Thyroid gland (tissue), 4 donors: ENCODE data around the gene DCP2. TPM values are rescaled to one million over a fixed set of nuclear protein-coding genes. Genes with fewer than 3 reads are reported as not detected.

Source experiments
- DNase-seq, 2 donors: peaks; one replicate each; pipeline ENCODE4 v3.0.0-alpha.2; 2019
- H3K27ac ChIP-seq, 3 donors: fragments of 200-600 bp; sonication (generic); 1 replicate in 2 of 3; 2 replicates in 1 of 3; pipeline ENCODE4 v1.5.1; 2016 to 2019; ENCODE audit warnings: mild to moderate bottlenecking in 1 of 3, moderate library complexity in 1 of 3
- H3K27me3 ChIP-seq: fragments of 200-600 bp; sonication (generic); one replicate; pipeline ENCODE4 v1.5.1; 2019
- H3K36me3 ChIP-seq, 2 donors: fragments of 200-600 bp; sonication (generic); one replicate each; pipeline ENCODE4 v1.5.1; 2016 to 2019
- H3K4me1 ChIP-seq, 2 donors: fragments of 200-600 bp; sonication (generic); one replicate each; pipeline ENCODE4 v1.5.1; 2017 to 2019
- H3K4me3 ChIP-seq, 3 donors: fragments of 200-600 bp; sonication (generic); replicated peaks in 1 of 3; 1 replicate in 2 of 3; 2 replicates in 1 of 3; pipeline ENCODE4 v1.5.1; 2016; ENCODE audit warnings: mild to moderate bottlenecking in 1 of 3
- H3K9me3 ChIP-seq: fragments of 200-600 bp; sonication (generic); one replicate; pipeline ENCODE4 v1.5.1; 2017
- POLR2A ChIP-seq, 2 donors: fragments of 450-650 bp; IDR thresholded peaks; one replicate each; pipeline ENCODE4 v1.6.1; 2017; ENCODE audit warnings: antibody characterized with exemption in 2 of 2, mild to moderate bottlenecking in 2 of 2, moderate library complexity in 1 of 2
- WGBS, 2 donors: methylation state at CpG; one replicate each; pipeline ENCODE4 v1.1.5; 2017; 5-methylcytosine and 5-hydroxymethylcytosine counted together
- intact Hi-C: fragments of 100-400 bp; cut with DNase I; formaldehyde crosslinking; loops from one replicate; pipeline ENCODE4 v1.15.1; 2023
- total RNA-seq, 4 donors: library from RNA; depleted of rRNA; stranded (reverse); fragments of >200 nt; gene quantifications; one replicate each; pipeline ENCODE4 v1.2.3, GENCODE V29; 2016
- TF ChIP-seq, protein P1 (sequence below), 6 experiments: fragments of 200-600 bp in 3 of 6; fragments of 450-650 bp in 3 of 6; sonication (generic) in 3 of 6; IDR thresholded peaks; one replicate each; pipeline ENCODE4 v1.5.1; 2016 to 2019; ENCODE audit warnings: antibody characterized with exemption in 6 of 6, mild to moderate bottlenecking in 2 of 6, inconsistent platforms in 1 of 6, moderate library complexity in 1 of 6

DCP2 gene
- total RNA-seq, 4 donors from 2014 or later = 26.2 to 34.5 (median 27.5) TPM

DNA sequence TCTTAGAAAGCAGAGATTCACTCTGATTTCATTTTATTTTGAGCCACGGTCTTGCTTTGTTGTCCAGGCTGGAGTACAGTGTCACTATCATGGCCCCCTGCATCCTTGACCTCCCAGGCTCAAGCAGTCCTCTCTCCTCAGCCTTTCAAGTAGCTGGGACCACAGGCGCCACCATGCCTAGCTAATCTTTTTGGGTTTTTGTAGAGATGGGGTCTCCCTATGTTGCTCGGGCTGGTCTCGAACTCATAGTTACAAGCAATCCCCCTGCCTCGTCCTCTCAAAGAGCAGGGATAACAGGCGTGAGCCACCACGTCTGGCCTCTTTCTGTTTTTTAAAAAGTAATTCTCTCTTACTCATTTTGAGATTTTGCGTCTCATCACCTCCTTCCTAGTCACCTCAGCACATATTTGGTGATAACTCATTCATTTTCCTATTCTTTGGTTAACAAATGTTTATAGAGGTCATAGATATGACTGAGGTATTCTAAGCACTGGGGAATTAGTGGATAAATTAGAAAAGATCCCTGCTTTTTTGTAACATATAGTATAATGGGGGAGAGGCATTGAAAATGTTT, 10.8 kb upstream of the DCP2 start:
- H3K27ac ChIP-seq = no peak overlapping the region
- no peaks in the 10 kb centered on the region for H3K9me3 ChIP-seq
- H3K36me3 ChIP-seq = no peaks in the 10 kb centered on the region
- intact Hi-C loops = no loop called here
- no peaks in the 10 kb centered on the region for H3K27me3 ChIP-seq
- no peaks in the 10 kb centered on the region for H3K4me1 ChIP-seq
- TF ChIP-seq, protein P1, sequence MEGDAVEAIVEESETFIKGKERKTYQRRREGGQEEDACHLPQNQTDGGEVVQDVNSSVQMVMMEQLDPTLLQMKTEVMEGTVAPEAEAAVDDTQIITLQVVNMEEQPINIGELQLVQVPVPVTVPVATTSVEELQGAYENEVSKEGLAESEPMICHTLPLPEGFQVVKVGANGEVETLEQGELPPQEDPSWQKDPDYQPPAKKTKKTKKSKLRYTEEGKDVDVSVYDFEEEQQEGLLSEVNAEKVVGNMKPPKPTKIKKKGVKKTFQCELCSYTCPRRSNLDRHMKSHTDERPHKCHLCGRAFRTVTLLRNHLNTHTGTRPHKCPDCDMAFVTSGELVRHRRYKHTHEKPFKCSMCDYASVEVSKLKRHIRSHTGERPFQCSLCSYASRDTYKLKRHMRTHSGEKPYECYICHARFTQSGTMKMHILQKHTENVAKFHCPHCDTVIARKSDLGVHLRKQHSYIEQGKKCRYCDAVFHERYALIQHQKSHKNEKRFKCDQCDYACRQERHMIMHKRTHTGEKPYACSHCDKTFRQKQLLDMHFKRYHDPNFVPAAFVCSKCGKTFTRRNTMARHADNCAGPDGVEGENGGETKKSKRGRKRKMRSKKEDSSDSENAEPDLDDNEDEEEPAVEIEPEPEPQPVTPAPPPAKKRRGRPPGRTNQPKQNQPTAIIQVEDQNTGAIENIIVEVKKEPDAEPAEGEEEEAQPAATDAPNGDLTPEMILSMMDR (IDR thresholded peaks at IDR 0.05) = no peak
- no peak for TF ChIP-seq POLR2A (IDR thresholded peaks at IDR 0.05)
- no peak for DNase-seq
- 89 to 93% methylated on average over 8 of the region's 8 CpGs for WGBS, 2 donors
- no peak overlapping the region for H3K4me3 ChIP-seq

DNA sequence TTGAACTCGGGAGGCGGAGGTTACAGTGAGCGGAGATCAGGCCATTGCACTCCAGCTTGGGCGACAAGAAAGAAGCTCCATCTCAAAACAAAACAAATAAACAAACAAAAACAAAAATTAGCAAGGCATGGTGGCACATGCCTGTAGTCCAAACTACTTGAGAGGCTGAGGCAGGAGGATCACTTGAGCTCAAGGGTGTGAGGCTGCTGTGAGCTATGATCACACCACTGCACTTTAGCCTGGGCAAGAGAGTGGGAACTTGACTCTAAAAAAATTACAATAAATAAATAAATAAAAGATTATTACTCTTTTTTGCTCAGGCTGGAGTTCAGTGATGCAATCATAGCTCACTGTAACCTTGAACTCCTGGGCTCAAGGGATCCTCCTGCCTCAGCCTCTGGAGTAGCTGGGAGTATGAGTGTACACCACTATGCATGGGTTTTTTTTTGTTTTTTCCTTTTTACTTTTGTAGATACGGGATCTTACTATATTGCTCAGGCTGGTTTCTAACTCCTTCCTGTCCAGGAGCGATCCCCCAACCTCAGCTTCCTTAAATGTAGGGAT, 9.0 kb upstream of the DCP2 start:
- TF ChIP-seq, protein P1 (IDR thresholded peaks at IDR 0.05) = no peak
- no peak for TF ChIP-seq POLR2A (IDR thresholded peaks at IDR 0.05)
- Histone ChIP-seq H3K27ac (no peak overlapping the region), H3K36me3 (no peaks in the 10 kb centered on the region), H3K9me3 (no peaks in the 10 kb centered on the region), H3K4me1 (no peaks in the 10 kb centered on the region), H3K27me3 (no peaks in the 10 kb centered on the region), H3K4me3 (no peak overlapping the region)
- intact Hi-C loops = no loop called here
- no peak for DNase-seq
- 93 to 94% methylated on average over 6 of the region's 6 CpGs for WGBS, 2 donors

DNA sequence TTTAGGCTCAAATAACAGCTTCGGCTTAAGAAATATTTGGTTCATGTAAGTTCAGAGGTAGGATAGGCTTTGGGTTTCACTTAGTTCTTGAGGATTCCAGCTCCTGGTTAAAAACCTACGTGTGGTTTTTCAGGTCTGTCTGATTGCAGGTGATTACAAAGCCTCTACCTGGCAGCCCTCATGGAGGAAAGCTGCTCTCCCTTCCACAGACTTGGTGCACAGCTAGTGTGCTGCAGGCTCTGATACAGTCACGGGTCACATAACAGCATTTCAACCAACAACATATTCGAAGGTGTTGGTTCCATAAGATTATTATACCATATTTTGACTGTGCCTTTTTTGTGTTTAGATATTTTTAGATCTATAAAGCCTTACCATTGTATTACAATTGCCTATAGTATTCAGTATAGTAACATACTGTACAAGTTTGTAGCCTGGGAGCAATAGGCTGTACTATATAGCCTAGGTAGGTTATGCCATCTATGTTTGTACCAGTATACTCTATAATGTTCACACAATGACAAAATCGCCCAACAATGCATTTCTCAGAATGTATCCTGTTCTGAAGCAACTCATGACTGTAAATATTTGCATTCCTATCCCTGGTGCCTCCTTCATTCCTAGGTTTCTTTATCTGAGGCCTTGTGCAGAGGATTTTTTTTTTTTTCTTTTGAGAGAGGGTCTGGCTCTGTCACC, 8.0 kb upstream of the DCP2 start:
- WGBS, 2 donors = 81 to 90% methylated on average over 5 of the region's 5 CpGs
- intact Hi-C loops = no loop called here
- no peak overlapping the region for H3K27ac ChIP-seq
- H3K4me3 ChIP-seq = no peak overlapping the region
- no peaks in the 10 kb centered on the region for H3K9me3 ChIP-seq
- no peaks in the 10 kb centered on the region for H3K36me3 ChIP-seq
- no peak for TF ChIP-seq POLR2A (IDR thresholded peaks at IDR 0.05)
- TF ChIP-seq, protein P1 (IDR thresholded peaks at IDR 0.05) = no peak
- H3K4me1 ChIP-seq = no peaks in the 10 kb centered on the region
- no peaks in the 10 kb centered on the region for H3K27me3 ChIP-seq
- no peak for DNase-seq

DNA sequence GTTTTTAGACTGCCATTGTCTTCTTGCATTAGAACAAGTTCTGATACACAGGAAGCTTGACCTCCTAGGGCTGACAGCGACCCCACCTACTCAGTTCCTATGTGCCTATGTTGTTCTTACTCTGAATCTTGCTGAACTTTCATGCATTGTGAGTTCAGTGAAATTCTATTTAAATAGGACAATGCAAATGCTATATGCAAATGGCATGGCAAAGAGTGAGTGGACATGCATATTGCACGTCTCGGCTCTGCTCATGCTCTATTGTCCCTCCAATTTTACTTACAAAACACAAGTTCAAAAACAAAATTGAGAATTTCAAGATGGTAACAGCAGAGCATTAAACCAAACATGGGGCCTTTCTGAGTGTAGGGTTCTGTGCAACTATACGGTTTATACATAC, 5.3 kb upstream of the DCP2 start:
- peaks cover 3 to 4% of the 10 kb centered on the region in 2 donors for H3K4me1 ChIP-seq
- H3K36me3 ChIP-seq = no peaks in the 10 kb centered on the region
- WGBS, 2 donors = 90 to 91% methylated on average over 4 of the region's 4 CpGs
- no peaks in the 10 kb centered on the region for H3K27me3 ChIP-seq
- DNase-seq = no peak
- intact Hi-C loops = no loop called here
- H3K4me3 ChIP-seq = no peak overlapping the region
- H3K9me3 ChIP-seq = no peaks in the 10 kb centered on the region
- TF ChIP-seq POLR2A (IDR thresholded peaks at IDR 0.05) = no peak
- TF ChIP-seq, protein P1 (IDR thresholded peaks at IDR 0.05) = no peak
- no peak overlapping the region for H3K27ac ChIP-seq

DNA sequence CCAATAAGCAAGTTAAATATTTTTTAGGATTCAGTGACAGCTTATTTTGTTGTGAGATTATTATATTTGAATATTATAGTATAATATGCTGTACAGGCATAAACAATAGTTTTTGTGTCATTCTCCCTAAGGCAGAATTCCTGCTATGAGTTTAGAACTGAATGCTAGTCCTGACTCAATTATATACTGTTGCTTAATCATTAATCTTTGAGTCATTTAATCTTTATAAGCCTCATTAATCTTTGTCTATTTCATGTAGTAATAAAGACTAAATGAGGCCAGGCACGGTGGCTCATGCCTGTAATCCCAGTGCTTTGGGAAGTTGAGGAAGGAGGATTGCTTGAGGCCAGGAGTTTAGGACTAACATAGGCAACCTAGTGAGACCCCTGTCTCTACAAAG, 3.6 kb upstream of the DCP2 start:
- Histone ChIP-seq H3K4me1 (peaks cover 3 to 5% of the 10 kb centered on the region in 2 donors), H3K27ac (no peak overlapping the region), H3K9me3 (no peaks in the 10 kb centered on the region), H3K4me3 (no peak overlapping the region), H3K36me3 (no peaks in the 10 kb centered on the region), H3K27me3 (no peaks in the 10 kb centered on the region)
- WGBS, 2 donors = 80 to 100% methylated on average over 1 of the region's 1 CpG
- TF ChIP-seq, protein P1 (IDR thresholded peaks at IDR 0.05) = no peak
- no peak for TF ChIP-seq POLR2A (IDR thresholded peaks at IDR 0.05)
- no peak for DNase-seq
- intact Hi-C loops = no loop called here
